Esophagus squamous epithelium (tissue), 5 donors: Measurements from ENCODE around the gene SMIM41. TPM values are rescaled to one million over a fixed set of nuclear protein-coding genes. Genes with fewer than 3 reads are reported as not detected.

ENCODE experiments used
- DNase-seq: peaks from one replicate; lab custom pipeline; 2025; lab: John Stamatoyannopoulos, UW
- H3K27ac ChIP-seq, 4 donors: fragments of 200-600 bp; sonication (generic); one replicate each; pipeline ENCODE4 v1.5.1; 2016 to 2019; ENCODE audit warnings: mild to moderate bottlenecking in 1 of 4
- H3K27me3 ChIP-seq, 4 donors: fragments of 200-600 bp; sonication (generic); 1 replicate in 3 of 4; 2 replicates in 1 of 4; pipeline versions ENCODE4 v1.5.1 to v1.6.0; 2017 to 2021; ENCODE audit warnings: antibody characterized with exemption in 1 of 4
- H3K36me3 ChIP-seq, 3 donors: fragments of 200-600 bp; sonication (generic); one replicate each; pipeline ENCODE4 v1.5.1; 2016 to 2019
- H3K4me1 ChIP-seq, 3 donors: fragments of 200-600 bp; sonication (generic); one replicate each; pipeline ENCODE4 v1.5.1; 2017 to 2019
- H3K4me3 ChIP-seq, 4 donors: fragments of 200-600 bp; sonication (generic); 1 replicate in 3 of 4; 2 replicates in 1 of 4; pipeline ENCODE4 v1.5.1; 2016 to 2019; ENCODE audit warnings: mild to moderate bottlenecking in 2 of 4, moderate library complexity in 1 of 4
- H3K9me3 ChIP-seq, 3 donors: fragments of 200-600 bp; sonication (generic); one replicate each; pipeline ENCODE4 v1.5.1; 2016 to 2019
- CTCF ChIP-seq, 6 experiments: fragments of 450-650 bp in 4 of 6; fragments of 200-600 bp in 2 of 6; sonication (generic) in 2 of 6; IDR thresholded peaks; one replicate each; pipeline ENCODE4 v1.5.1; 2016 to 2019; ENCODE audit warnings: antibody characterized with exemption in 6 of 6, mild to moderate bottlenecking in 4 of 6, moderate library complexity in 4 of 6
- POLR2A ChIP-seq, 4 donors: fragments of 450-650 bp; IDR thresholded peaks; one replicate each; pipeline ENCODE4 v1.6.1; 2017; ENCODE audit warnings: antibody characterized with exemption in 4 of 4, mild to moderate bottlenecking in 4 of 4, moderate library complexity in 3 of 4
- WGBS, 2 donors: methylation state at CpG; one replicate each; pipeline ENCODE4 v1.1.5; 2018; 5-methylcytosine and 5-hydroxymethylcytosine counted together
- intact Hi-C: fragments of 100-400 bp; cut with DNase I; formaldehyde crosslinking; loops from one replicate; pipeline ENCODE4 v1.15.0; 2022
- total RNA-seq, 4 donors: library from RNA; depleted of rRNA; stranded (reverse); fragments of >200 nt; gene quantifications; one replicate each; pipeline ENCODE4 v1.1.0, GENCODE V29; 2016
- donor health status: DM: yes; HTN: yes; CAD: no.

SMIM41 gene
- total RNA-seq, 4 donors from 2014 or later, result 0.50 to 5.7 (median 1.8) TPM; not detected in 1

GRCh38 chr12:52073531-52074381, 5.7 kb upstream of the SMIM41 start:
- Histone ChIP-seq H3K9me3 (no peaks in the 10 kb centered on the region), H3K27ac (no peak overlapping the region), H3K36me3 (peaks cover 0 to 74% (median 7%) of the 10 kb centered on the region in 3 donors), H3K4me1 (peaks cover 10 to 54% (median 21%) of the 10 kb centered on the region in 3 donors), H3K27me3 (no peaks in the 10 kb centered on the region), H3K4me3 (no peak overlapping the region)
- WGBS, 2 donors, result 67 to 82% methylated on average over 10 of the region's 23 CpGs
- TF ChIP-seq POLR2A (IDR thresholded peaks at IDR 0.05) (no peak), CTCF (IDR thresholded peaks at IDR 0.05) (no peak)
- no peak for DNase-seq
- intact Hi-C loops, result no loop called here

GRCh38 chr12:52074971-52075724, 4.4 kb upstream of the SMIM41 start:
- 70 to 83% methylated on average over 1 to 2 of the region's 3 CpGs for WGBS, 2 donors
- H3K9me3 ChIP-seq, result no peaks in the 10 kb centered on the region
- TF ChIP-seq POLR2A (IDR thresholded peaks at IDR 0.05), result no peak
- TF ChIP-seq CTCF (IDR thresholded peaks at IDR 0.05), result no peak
- DNase-seq, result no peak
- intact Hi-C loops, result no loop called here
- peaks cover 0 to 88% (median 7%) of the 10 kb centered on the region in 3 donors for H3K36me3 ChIP-seq
- no peak overlapping the region for H3K4me3 ChIP-seq
- no peak overlapping the region for H3K27ac ChIP-seq
- H3K4me1 ChIP-seq, result peaks cover 10 to 50% (median 16%) of the 10 kb centered on the region in 3 donors
- no peaks in the 10 kb centered on the region for H3K27me3 ChIP-seq

GRCh38 chr12:52076811-52077210, 2.7 kb upstream of the SMIM41 start:
- H3K4me1 ChIP-seq, result peaks cover 0 to 50% (median 10%) of the 10 kb centered on the region in 3 donors
- DNase-seq, result no peak
- intact Hi-C loops, result no loop called here
- WGBS, 2 donors, result 88 to 94% methylated on average over 12 to 13 of the region's 16 CpGs
- no peak overlapping the region for H3K4me3 ChIP-seq
- TF ChIP-seq CTCF (IDR thresholded peaks at IDR 0.05) (no peak), POLR2A (IDR thresholded peaks at IDR 0.05) (no peak)
- H3K27ac ChIP-seq, result no peak overlapping the region
- no peaks in the 10 kb centered on the region for H3K27me3 ChIP-seq
- peaks cover 0 to 87% (median 7%) of the 10 kb centered on the region in 3 donors for H3K36me3 ChIP-seq
- no peaks in the 10 kb centered on the region for H3K9me3 ChIP-seq

- intact Hi-C loops, result no loop called here
- 78 to 81% methylated on average over 3 of the region's 3 CpGs for WGBS, 2 donors
- Histone ChIP-seq H3K4me1 (peaks cover 0 to 50% (median 20%) of the 10 kb centered on the region in 3 donors), H3K27me3 (no peaks in the 10 kb centered on the region), H3K4me3 (no peak overlapping the region), H3K27ac (no peak overlapping the region), H3K9me3 (no peaks in the 10 kb centered on the region), H3K36me3 (peaks cover 0 to 72% (median 7%) of the 10 kb centered on the region in 3 donors)
- DNase-seq, result no peak
- no peak for TF ChIP-seq CTCF (IDR thresholded peaks at IDR 0.05)
- TF ChIP-seq POLR2A (IDR thresholded peaks at IDR 0.05), result no peak
Measured at GRCh38 chr12:52078276-52078675, 1.2 kb upstream of the SMIM41 start.
